SK-N-SH (cell line): ENCODE data around the gene MGRN1. TPM values are rescaled to one million over a fixed set of nuclear protein-coding genes. Genes with fewer than 3 reads are reported as not detected.

ENCODE experiments used
- CTCF ChIA-PET: fragments of 300-600, 350-600 bp; formaldehyde crosslinking; extraction: SDS; loops from one replicate; lab custom pipeline; 2021; lab: Yijun Ruan, JAX
- POLR2A ChIA-PET: fragments of 350-600 bp; sonication (Branson Sonifier 250); formaldehyde crosslinking; extraction: SDS; loops from one replicate; lab custom pipeline; 2020; ENCODE audit warnings: antibody characterized with exemption, inconsistent platforms; lab: Yijun Ruan, JAX
- DNase-seq: peaks from one replicate; pipeline ENCODE4 v3.0.0; 2012
- H2AFZ ChIP-seq: fragments of 200-600 bp; sonication (generic); 2 replicates; pipeline ENCODE4 v1.8.1; 2016; ENCODE audit warnings: antibody characterized with exemption, mild to moderate bottlenecking, low read depth
- H3F3A ChIP-seq: fragments of 200-600 bp; sonication (generic); replicated peaks from 2 replicates; pipeline ENCODE3; 2016; ENCODE audit warnings: antibody characterized with exemption, mild to moderate bottlenecking; ENCODE audit not compliant: insufficient read depth
- H3K27ac ChIP-seq, 2 experiments: fragments of 200-500 bp in 1 of 2; fragments of 200-600 bp in 1 of 2; sonication (Bioruptor generic) in 1 of 2; sonication (generic), shearing (Covaris generic) in 1 of 2; 2 replicates each; pipeline versions ENCODE4 v1.5.1 to v1.6.1; 2014 to 2016; ENCODE audit warnings: low read depth in 2 of 2, inconsistent platforms in 1 of 2, low read length in 1 of 2, mild to moderate bottlenecking in 1 of 2, mixed read lengths in 1 of 2
- H3K27me3 ChIP-seq: fragments of 200-600 bp; sonication (generic), shearing (Covaris generic); 2 replicates; pipeline ENCODE4 v1.6.1; 2016; ENCODE audit warnings: mixed run types; ENCODE audit not compliant: insufficient read depth
- H3K36me3 ChIP-seq, 2 experiments: fragments of 200-500 bp in 1 of 2; fragments of 200-600 bp in 1 of 2; sonication (Bioruptor generic) in 1 of 2; sonication (generic) in 1 of 2; replicated peaks in 1 of 2; 2 replicates each; pipeline versions ENCODE3 to v1.5.1; 2014 to 2016; ENCODE audit warnings: low read length in 1 of 2, mild to moderate bottlenecking in 1 of 2; ENCODE audit not compliant: insufficient read depth in 2 of 2, control insufficient read depth in 1 of 2
- H3K4me1 ChIP-seq, 2 experiments: fragments of 200-500 bp in 1 of 2; fragments of 200-600 bp in 1 of 2; sonication (Bioruptor generic) in 1 of 2; sonication (generic), shearing (Covaris generic) in 1 of 2; 2 replicates each; pipeline versions ENCODE4 v1.5.1 to v1.6.1; 2014 to 2016; ENCODE audit warnings: low read depth in 1 of 2, low read length in 1 of 2, mixed run types in 1 of 2; ENCODE audit not compliant: insufficient read depth in 2 of 2, control insufficient read depth in 1 of 2
- H3K4me2 ChIP-seq: fragments of 200-600 bp; sonication (generic), shearing (Covaris generic); 2 replicates; pipeline ENCODE4 v1.6.1; 2017; ENCODE audit warnings: mixed run types
- H3K4me3 ChIP-seq, 2 experiments: fragments of 200-500 bp in 1 of 2; fragments of 200-600 bp in 1 of 2; sonication (Bioruptor generic) in 1 of 2; sonication (generic), shearing (Covaris generic) in 1 of 2; 2 replicates each; pipeline versions ENCODE4 v1.5.1 to v1.8.1; 2014 to 2016; ENCODE audit warnings: low read depth in 2 of 2, inconsistent platforms in 1 of 2, low read length in 1 of 2, mild to moderate bottlenecking in 1 of 2, mixed read lengths in 1 of 2, moderate library complexity in 1 of 2
- H3K79me2 ChIP-seq: fragments of 200-600 bp; sonication (generic); 2 replicates; pipeline ENCODE4 v1.8.1; 2017; ENCODE audit warnings: mild to moderate bottlenecking; ENCODE audit not compliant: insufficient read depth
- H3K9ac ChIP-seq: fragments of 200-600 bp; sonication (generic); 2 replicates; pipeline ENCODE4 v1.6.1; 2017; ENCODE audit warnings: mixed run types
- H3K9me2 ChIP-seq: fragments of 200-600 bp; sonication (generic); 2 replicates; pipeline ENCODE4 v1.6.1; 2017; ENCODE audit warnings: mixed run types
- H3K9me3 ChIP-seq: fragments of 200-600 bp; sonication (generic); 2 replicates; pipeline ENCODE4 v1.6.1; 2017; ENCODE audit warnings: mixed run types, mild to moderate bottlenecking, moderate library complexity
- H4K20me1 ChIP-seq: fragments of 200-600 bp; sonication (generic); 2 replicates; pipeline ENCODE4 v1.6.1; 2017; ENCODE audit warnings: mild to moderate bottlenecking, mixed run types; ENCODE audit not compliant: insufficient read depth
- RFX5 ChIP-seq: IDR thresholded peaks from 2 replicates; pipeline ENCODE4 v1.6.1; 2012; ENCODE audit warnings: mild to moderate bottlenecking, improper control_type of control experiment, low read length
- WGBS: methylation state at CpG from one replicate; pipeline ENCODE4 v1.1.6; 2017; ENCODE audit warnings: low lambda C conversion rate; 5-methylcytosine and 5-hydroxymethylcytosine counted together
- polyA plus RNA-seq, 3 experiments: library from polyadenylated mRNA; depleted of rRNA; stranded (reverse); fragments of >200 nt; gene quantifications; 2 replicates each; pipeline ENCODE4 v1.2.3, GENCODE V29; 2012
- TF ChIP-seq, protein P1 (sequence below): fragments of 150-350 bp; IDR thresholded peaks from 2 replicates; pipeline ENCODE4 v1.6.1; 2016; ENCODE audit warnings: mild to moderate bottlenecking, low read depth, low read length

Gene MGRN1
- polyA plus RNA-seq, 1 of the 3 experiments (the other 2 are of a cell fraction) = 13.3 TPM

DNA sequence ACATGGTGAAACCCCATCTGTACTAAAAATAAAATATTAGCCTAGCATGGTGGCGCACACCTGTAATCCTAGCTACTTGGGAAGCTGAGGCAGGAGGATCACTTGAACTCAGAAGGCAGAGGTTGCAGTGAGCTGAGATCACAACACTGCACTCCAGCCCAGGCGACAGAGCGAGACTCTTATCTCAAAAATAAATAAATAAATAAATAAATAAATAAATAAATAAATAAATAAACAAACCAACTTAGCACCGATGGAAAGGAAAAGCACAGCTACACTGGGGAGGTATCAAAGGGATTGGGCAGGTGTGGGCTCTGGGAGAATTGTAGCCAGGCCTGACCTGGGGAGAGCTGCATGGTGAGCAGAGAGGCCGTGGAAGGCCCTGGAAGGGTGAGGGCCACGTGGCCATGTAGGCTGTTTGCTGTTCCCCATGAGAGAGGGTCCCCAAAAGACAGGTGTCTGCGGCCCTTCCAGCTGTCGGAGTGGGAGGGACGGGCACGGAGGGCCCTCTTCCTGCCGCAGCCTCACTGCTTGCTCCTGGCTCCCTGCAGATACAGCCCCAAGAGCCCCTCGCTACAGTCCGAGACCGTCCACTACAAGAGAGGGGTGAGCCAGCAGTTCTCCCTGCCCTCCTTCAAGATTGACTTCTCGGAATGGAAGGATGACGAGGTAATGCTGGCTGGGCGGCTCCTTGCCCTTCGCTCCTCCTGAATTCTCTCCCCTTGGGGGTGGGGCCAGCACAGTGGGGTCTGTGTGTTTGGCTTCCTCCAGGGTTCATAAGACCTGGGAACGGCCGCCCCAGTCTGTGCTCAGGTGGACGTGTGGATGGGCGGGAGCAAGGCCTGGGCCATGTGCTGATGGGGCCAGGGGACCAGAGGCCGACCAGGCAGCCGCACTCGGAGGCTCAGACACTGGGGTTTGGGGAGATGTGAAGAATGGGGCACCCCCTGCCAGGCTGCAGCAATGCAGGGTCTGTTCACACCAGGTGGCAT lies 32.4 kb downstream of the MGRN1 start:
- peaks cover 7 to 41% of the 10 kb centered on the region in 2 experiments for H3K36me3 ChIP-seq
- no peaks in the 10 kb centered on the region for H3K9me3 ChIP-seq
- WGBS = 96% methylated on average over 9 of the region's 25 CpGs
- CTCF ChIA-PET = interaction anchor here (0.9 kb wide), 1 partner anchor 71 kb away, joined by 4 read pairs; no protein-coding TSS in a partner anchor
- DNase-seq = no peak
- H3K9ac ChIP-seq = no peak overlapping the region
- peaks cover 3% of the 10 kb centered on the region for H3K79me2 ChIP-seq
- no peaks in the 10 kb centered on the region for H3K27me3 ChIP-seq
- peaks cover 4% of the 10 kb centered on the region; the same call in 1 of the 2 replicates for H4K20me1 ChIP-seq
- TF ChIP-seq, protein P1, sequence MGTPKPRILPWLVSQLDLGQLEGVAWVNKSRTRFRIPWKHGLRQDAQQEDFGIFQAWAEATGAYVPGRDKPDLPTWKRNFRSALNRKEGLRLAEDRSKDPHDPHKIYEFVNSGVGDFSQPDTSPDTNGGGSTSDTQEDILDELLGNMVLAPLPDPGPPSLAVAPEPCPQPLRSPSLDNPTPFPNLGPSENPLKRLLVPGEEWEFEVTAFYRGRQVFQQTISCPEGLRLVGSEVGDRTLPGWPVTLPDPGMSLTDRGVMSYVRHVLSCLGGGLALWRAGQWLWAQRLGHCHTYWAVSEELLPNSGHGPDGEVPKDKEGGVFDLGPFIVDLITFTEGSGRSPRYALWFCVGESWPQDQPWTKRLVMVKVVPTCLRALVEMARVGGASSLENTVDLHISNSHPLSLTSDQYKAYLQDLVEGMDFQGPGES = no peak
- TF ChIP-seq, all 33 proteins: peak for 0
- no peaks in the 10 kb centered on the region for H3K4me1 ChIP-seq
- POLR2A ChIA-PET = no interaction called here
- H3F3A ChIP-seq = no peaks in the 10 kb centered on the region
- H2AFZ ChIP-seq = no peak overlapping the region
- H3K9me2 ChIP-seq = no peaks in the 10 kb centered on the region
- H3K27ac ChIP-seq = no peak overlapping the region
- H3K4me3 ChIP-seq = no peak overlapping the region
- H3K4me2 ChIP-seq = no peak overlapping the region

DNA sequence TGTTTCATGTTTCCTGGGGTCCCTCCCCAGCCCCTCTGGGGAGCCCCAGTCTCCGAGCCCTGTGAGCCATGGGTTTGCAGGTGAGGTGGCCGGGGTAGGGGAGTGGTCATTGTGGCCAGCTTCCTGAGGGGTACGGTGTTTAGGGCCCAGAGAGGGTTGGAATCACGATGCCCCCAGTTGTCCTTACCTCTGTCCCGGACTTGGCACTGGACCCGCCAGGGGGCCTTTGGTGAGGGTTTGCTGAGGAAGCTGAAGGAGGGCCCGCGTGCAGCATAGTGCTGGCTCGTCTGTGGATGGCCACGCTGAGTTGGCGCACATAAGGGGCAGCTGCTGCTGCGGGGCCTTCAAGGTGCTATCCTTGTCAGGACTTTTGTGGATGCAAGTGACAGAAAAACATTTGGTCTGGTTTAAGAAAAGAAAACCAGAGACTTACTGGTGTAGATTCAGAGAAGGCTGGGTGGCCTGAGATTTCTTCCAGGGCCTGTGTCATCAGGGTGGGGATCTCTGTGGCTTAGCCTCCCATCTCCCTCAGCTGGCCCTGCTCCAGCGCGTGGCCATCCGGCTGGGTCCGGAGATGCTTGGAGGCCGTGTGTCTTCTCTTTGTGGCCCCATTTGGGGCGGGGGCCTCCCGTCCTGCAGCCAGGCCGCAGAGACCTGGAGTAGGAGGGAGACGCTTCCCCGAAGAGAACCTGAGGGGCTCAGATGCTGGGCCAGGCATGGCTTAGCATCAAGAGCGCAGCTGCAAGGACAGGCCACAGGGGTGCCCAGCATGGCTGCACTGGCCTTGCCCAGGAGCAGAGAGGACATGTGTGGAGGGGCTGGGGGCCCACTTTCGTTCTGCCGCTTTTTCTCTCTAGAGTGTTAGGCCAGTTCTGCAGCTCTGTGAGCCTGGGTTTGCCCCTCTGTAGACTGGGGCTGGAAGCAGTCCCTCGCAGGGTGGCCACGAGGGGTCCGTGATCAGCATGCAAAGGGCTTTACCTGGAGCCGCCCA lies 35.0 kb downstream of the MGRN1 start:
- no peak overlapping the region for H3K9ac ChIP-seq
- POLR2A ChIA-PET = interaction anchor here (0.9 kb wide), 1 partner anchor 10 kb away, joined by 3 read pairs; no protein-coding TSS in a partner anchor

More for the DNA sequence above, 35.0 kb downstream of the MGRN1 start:
- no peaks in the 10 kb centered on the region for H3K27me3 ChIP-seq
- no peak overlapping the region for H3K27ac ChIP-seq
- no peak for TF ChIP-seq RFX5
- TF ChIP-seq, protein P1 = no peak
- TF ChIP-seq, all 33 proteins: peak for 0
- H3F3A ChIP-seq = no peaks in the 10 kb centered on the region
- no peaks in the 10 kb centered on the region for H3K4me1 ChIP-seq
- CTCF ChIA-PET = interaction anchor here (1.4 to 1.8 kb wide), 2 partner anchors 8 to 22 kb away, joined by 3 to 4 read pairs; no protein-coding TSS in a partner anchor
- H3K4me3 ChIP-seq = no peak overlapping the region
- H3K79me2 ChIP-seq = no peaks in the 10 kb centered on the region; the same call in none of the 2 replicates
- over 99% methylated on average over 17 of the region's 29 CpGs for WGBS
- no peak overlapping the region for H2AFZ ChIP-seq
- no peaks in the 10 kb centered on the region for H3K9me2 ChIP-seq
- H3K36me3 ChIP-seq = peaks cover 6 to 29% of the 10 kb centered on the region in 2 experiments
- no peaks in the 10 kb centered on the region for H3K9me3 ChIP-seq
- peaks cover 4% of the 10 kb centered on the region; the same call in 1 of the 2 replicates for H4K20me1 ChIP-seq
- no peak for DNase-seq
- no peak overlapping the region for H3K4me2 ChIP-seq
